Subcutaneous adipose tissue (tissue), 4 donors: ENCODE data around the gene RCBTB2. TPM values are rescaled to one million over a fixed set of nuclear protein-coding genes. Genes with fewer than 3 reads are reported as not detected.

ENCODE experiments used
- total RNA-seq, 4 donors: library from RNA; depleted of rRNA; stranded (reverse); fragments of >200 nt; gene quantifications; one replicate each; pipeline ENCODE4 v1.1.0, GENCODE V29; 2016
- TF ChIP-seq, protein P1 (sequence below): fragments of 450-650 bp; IDR thresholded peaks from one replicate; pipeline ENCODE4 v1.5.1; 2016; ENCODE audit warnings: low read depth, mild to moderate bottlenecking, control low read depth, antibody characterized with exemption, moderate library complexity

The RCBTB2 gene
- total RNA-seq, 4 donors from 2014 or later: 10.9 to 21.1 (median 16.4) TPM

DNA sequence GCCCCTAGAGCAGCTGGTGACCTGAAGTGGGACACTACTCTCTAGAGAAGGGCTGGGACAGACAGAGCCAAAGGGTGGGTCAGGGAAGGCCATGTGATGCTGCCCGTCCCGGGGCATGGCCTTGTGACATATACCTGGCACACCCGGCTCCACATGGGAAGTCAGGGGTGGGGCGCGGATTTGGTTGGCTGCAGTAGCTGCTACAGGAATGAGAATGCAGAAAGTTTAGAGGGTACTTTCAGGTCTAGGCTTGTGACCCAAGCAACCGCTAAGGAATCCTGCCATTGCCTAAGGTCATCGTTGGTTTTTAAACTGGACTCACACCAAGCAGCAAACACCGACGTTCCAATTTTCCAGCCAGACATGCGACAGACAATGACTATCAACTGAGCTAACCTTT, 25.9 kb downstream of the RCBTB2 start:
- TF ChIP-seq, protein P1, sequence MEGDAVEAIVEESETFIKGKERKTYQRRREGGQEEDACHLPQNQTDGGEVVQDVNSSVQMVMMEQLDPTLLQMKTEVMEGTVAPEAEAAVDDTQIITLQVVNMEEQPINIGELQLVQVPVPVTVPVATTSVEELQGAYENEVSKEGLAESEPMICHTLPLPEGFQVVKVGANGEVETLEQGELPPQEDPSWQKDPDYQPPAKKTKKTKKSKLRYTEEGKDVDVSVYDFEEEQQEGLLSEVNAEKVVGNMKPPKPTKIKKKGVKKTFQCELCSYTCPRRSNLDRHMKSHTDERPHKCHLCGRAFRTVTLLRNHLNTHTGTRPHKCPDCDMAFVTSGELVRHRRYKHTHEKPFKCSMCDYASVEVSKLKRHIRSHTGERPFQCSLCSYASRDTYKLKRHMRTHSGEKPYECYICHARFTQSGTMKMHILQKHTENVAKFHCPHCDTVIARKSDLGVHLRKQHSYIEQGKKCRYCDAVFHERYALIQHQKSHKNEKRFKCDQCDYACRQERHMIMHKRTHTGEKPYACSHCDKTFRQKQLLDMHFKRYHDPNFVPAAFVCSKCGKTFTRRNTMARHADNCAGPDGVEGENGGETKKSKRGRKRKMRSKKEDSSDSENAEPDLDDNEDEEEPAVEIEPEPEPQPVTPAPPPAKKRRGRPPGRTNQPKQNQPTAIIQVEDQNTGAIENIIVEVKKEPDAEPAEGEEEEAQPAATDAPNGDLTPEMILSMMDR: no peak

DNA sequence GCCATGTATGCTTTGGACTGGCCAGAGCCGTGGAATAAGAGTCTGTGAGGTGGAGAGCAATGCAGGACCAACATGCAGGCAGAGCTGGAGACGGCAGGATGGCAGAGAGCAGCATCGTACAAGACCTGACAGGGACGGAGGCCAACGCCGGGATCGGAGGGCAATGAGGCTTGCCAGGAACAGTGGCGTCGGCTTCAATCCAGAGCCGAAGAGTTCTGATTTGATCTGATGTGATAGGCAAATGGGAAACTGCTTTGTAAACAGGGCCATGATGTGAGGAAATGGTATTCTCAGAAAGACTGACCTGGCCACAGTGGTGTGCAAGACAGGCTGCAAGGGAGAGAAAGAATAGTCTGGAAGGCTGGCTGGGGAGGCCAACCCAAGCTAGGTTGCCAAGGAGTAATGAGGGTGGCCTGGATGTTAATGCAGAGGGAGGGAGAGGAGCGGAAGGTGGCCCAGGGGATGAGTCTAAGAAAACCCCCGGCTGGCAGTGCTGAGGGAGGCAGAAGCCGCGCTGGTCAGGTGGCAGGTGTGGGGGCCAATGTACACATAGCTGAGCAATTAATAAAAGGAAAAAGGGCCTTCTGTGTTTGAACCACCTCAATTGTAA, 26.7 kb downstream of the RCBTB2 start:
- TF ChIP-seq, protein P1: no peak

DNA sequence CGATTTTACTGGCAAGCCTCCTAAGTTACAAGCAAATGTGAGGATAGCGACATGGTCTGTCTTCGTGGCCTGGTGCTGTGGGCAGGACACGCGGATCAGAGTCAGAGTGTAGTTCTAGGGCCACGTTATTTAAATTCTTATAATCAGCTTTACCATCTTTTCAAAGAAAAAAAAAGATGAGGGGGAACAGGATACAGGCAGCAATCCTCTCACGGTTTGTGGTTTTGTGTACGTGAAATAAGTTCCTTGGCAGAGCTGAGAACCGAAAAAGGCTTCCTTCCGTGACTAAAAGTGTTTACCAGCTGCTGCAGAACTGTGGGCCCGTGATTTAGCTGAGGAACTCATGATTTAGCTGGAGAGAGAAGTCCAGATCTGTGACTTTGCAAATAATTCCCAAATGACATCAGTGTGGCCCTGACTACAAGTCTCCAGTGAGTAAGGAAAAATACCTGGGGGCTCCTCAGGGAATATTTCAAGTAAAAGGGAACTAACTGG, 27.2 kb downstream of the RCBTB2 start:
- TF ChIP-seq, protein P1: no peak

GRCh38 chr13:48505012-48505411, 27.9 kb downstream of the RCBTB2 start:
- TF ChIP-seq, protein P1: no peak

DNA sequence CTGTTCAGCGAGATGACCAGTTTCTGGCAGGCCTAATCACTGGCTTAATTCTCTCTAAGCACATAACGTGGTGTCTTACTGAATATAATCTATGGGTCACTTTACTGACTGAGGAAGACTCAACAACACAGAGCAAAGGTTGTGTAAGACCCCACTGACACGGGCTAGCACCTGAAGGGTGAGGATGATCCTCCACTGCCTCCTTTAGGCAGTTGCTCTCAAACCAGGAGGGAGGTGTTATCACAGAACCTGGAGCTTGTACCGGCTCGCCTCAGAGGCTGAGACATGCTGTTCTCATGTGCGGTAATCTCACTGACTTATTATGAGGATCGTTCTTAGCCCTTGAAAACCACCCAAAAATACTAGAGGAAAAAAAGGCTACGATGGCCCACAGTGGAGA, 28.3 kb downstream of the RCBTB2 start:
- TF ChIP-seq, protein P1: no peak

- TF ChIP-seq, protein P1: no peak
Measured at GRCh38 chr13:48502601-48503319, 30.1 kb downstream of the RCBTB2 start.

DNA sequence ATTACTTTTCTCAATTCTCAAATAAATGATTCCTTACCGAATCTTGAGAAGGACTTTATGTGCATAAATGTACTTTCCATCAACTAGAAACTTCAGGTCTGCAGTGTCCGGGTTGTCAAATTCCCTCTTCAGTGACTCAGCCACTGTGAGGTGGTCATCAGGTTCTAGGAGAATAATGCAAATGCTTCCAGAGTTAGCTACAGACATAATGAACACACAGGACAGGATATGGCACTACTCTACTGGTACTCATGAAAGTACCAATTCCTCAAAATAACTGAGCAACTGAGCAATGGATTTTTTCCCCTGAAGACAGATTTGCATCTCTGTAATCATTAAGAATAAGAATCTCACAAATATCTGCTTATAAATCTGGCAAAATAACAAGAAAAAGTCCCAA, 31.2 kb downstream of the RCBTB2 start:
- TF ChIP-seq, protein P1: no peak
